GM19438 (cell line): ENCODE measurements around the gene OR52E8.

Experiments used
- ATAC-seq: cut with Tn5 transposase; IDR thresholded peaks from one replicate; pipeline ENCODE4 v1.9.1; 2021; ENCODE audit warnings: low read depth; ENCODE audit not compliant: unreplicated experiment

The OR52E8 gene

GRCh38 chr11:5808500-5809121 lies 48.9 kb downstream of the OR52E8 start, which contains the start of gene OR52N2:
Gene OR52N2, plus strand, starts transcription at chr11:5808924. Its CDS starts 11,412 bp downstream, at chr11:5820336.
- ATAC-seq, result peak; percentile 94

DNA sequence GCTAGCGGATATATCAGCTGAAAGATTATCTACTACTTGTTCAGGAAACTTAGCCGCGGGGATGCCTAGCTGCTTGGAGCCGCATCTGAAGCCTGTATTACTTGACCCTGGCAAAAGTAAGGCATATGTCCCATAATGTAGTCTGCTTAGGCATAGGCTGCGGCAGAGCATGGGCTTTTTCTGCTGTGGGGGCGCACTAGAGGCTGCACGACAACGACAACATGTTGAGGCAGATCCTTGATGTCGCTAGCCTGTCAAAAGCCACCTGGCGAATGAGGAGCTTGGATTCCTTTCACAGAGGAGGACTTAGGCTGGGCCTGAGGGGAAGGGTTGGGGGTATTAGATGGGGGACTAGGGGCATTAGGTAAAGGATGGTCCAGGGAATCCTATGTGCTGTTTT lies 49.9 kb downstream of the OR52E8 start:
- ATAC-seq, result no peak
